SW480 (cell line): Measurements from ENCODE around the gene RPL22.
A peak's percentile ranks its signal among the peaks of the same experiment; 100 is the strongest.

ENCODE experiments used
- DNase-seq: peaks from one replicate; pipeline ENCODE4 v3.0.0-alpha.2; 2016; ENCODE audit warnings: low spot score

RPL22 gene

GRCh38 chr1:6171548-6172124 is 27.8 kb downstream of the RPL22 start:
- peak; percentile 36 for DNase-seq

- no peak for DNase-seq
These were observed 28.6 kb downstream of the RPL22 start for GRCh38 chr1:6170742-6171201.

GRCh38 chr1:6170116-6170741 is 29.2 kb downstream of the RPL22 start:
- DNase-seq, result no peak

GRCh38 chr1:6168947-6169586 is 30.3 kb downstream of the RPL22 start:
- no peak for DNase-seq

GRCh38 chr1:6167391-6168303 is 31.7 kb downstream of the RPL22 start:
- DNase-seq, result no peak

- DNase-seq, result no peak
These were observed 32.6 kb downstream of the RPL22 start for GRCh38 chr1:6166655-6167390.

GRCh38 chr1:6166221-6166620 is 33.2 kb downstream of the RPL22 start:
- DNase-seq, result no peak

- DNase-seq, result no peak
These were observed 33.9 kb downstream of the RPL22 start for GRCh38 chr1:6165441-6165985.

- DNase-seq, result no peak
These were observed 34.4 kb downstream of the RPL22 start for GRCh38 chr1:6165027-6165426.

GRCh38 chr1:6163973-6164617 is 35.3 kb downstream of the RPL22 start:
- DNase-seq, result no peak

GRCh38 chr1:6163191-6163972 is 36.0 kb downstream of the RPL22 start:
- no peak for DNase-seq

GRCh38 chr1:6162773-6163172 is 36.6 kb downstream of the RPL22 start:
- DNase-seq, result no peak

- DNase-seq, result no peak
These were observed 37.1 kb downstream of the RPL22 start for GRCh38 chr1:6162341-6162740.

GRCh38 chr1:6158181-6158580 is 41.2 kb downstream of the RPL22 start:
- no peak for DNase-seq

- peak; percentile 93 for DNase-seq
These were observed 41.7 kb downstream of the RPL22 start for GRCh38 chr1:6157528-6158174.

- no peak for DNase-seq
These were observed 42.3 kb downstream of the RPL22 start for GRCh38 chr1:6157132-6157527.

- DNase-seq, result no peak
These were observed 44.7 kb downstream of the RPL22 start for GRCh38 chr1:6154525-6155319.

- DNase-seq, result no peak
These were observed 46.5 kb downstream of the RPL22 start for GRCh38 chr1:6152882-6153281.

GRCh38 chr1:6152181-6152580 is 47.2 kb downstream of the RPL22 start:
- no peak for DNase-seq
